ENCODE data around the gene INTS7.
A peak's percentile ranks its signal among the peaks of the same experiment; 100 is the strongest.

Gene INTS7

GRCh38 chr1:212035123-212035834 is at the start of gene INTS7, which contains the start of gene DTL:
Gene INTS7 (minus strand): TSS chr1:212035557. CDS start chr1:212035437, 120 bp downstream.
Gene DTL (plus strand): TSS chr1:212035748. CDS start chr1:212035891, 143 bp downstream.
- DNase-seq = peak; percentile 60

- no peak for DNase-seq
These were observed 47.5 kb upstream of the INTS7 start for GRCh38 chr1:212082765-212083406.

GRCh38 chr1:212078826-212079225 is 43.5 kb upstream of the INTS7 start:
- DNase-seq = no peak

GRCh38 chr1:212077028-212077427 is 41.7 kb upstream of the INTS7 start:
- DNase-seq = no peak

GRCh38 chr1:212074856-212075255 is 39.5 kb upstream of the INTS7 start:
- no peak for DNase-seq

- no peak for DNase-seq
These were observed 39.0 kb upstream of the INTS7 start for GRCh38 chr1:212074313-212074712.

- DNase-seq = no peak
These were observed 38.1 kb upstream of the INTS7 start for GRCh38 chr1:212073490-212073889.

- no peak for DNase-seq
These were observed 36.7 kb upstream of the INTS7 start for GRCh38 chr1:212072047-212072446.

GRCh38 chr1:212070720-212071302 is 35.5 kb upstream of the INTS7 start:
- no peak for DNase-seq

- no peak for DNase-seq
These were observed 32.4 kb upstream of the INTS7 start for GRCh38 chr1:212067787-212068186.

- no peak for DNase-seq
These were observed 27.6 kb upstream of the INTS7 start for GRCh38 chr1:212062832-212063438.

GRCh38 chr1:212060632-212061472 is 25.5 kb upstream of the INTS7 start:
- no peak for DNase-seq

- DNase-seq = no peak
These were observed 20.0 kb upstream of the INTS7 start for GRCh38 chr1:212055333-212055732.

GRCh38 chr1:212053993-212054392 is 18.6 kb upstream of the INTS7 start:
- DNase-seq = no peak

GRCh38 chr1:212045981-212046380 is 10.6 kb upstream of the INTS7 start:
- DNase-seq = no peak

- DNase-seq = no peak
These were observed 9.5 kb upstream of the INTS7 start for GRCh38 chr1:212044851-212045250.

- no peak for DNase-seq
These were observed 7.1 kb upstream of the INTS7 start for GRCh38 chr1:212042436-212042835.

- no peak for DNase-seq
These were observed 5.5 kb upstream of the INTS7 start for GRCh38 chr1:212040629-212041412.

GRCh38 chr1:212039622-212040021 is 4.3 kb upstream of the INTS7 start:
- DNase-seq = no peak

- no peak for DNase-seq
These were observed 2.5 kb upstream of the INTS7 start for GRCh38 chr1:212037900-212038299.

GRCh38 chr1:212035835-212036605 is 663 bp upstream of the INTS7 start:
- DNase-seq = no peak
